Peyer's patch (tissue), 4 donors: ENCODE measurements around the gene PCBD1.

ENCODE experiments used
- POLR2A ChIP-seq, 2 donors: fragments of 450-650 bp; IDR thresholded peaks; one replicate each; pipeline ENCODE4 v1.5.1; 2017; ENCODE audit warnings: antibody characterized with exemption in 2 of 2, mild to moderate bottlenecking in 2 of 2, moderate library complexity in 2 of 2
- TF ChIP-seq, protein P1 (sequence below), 6 experiments: fragments of 450-650 bp in 4 of 6; fragments of 200-600 bp in 2 of 6; sonication (generic) in 1 of 6; IDR thresholded peaks; one replicate each; pipeline ENCODE4 v1.5.1; 2017 to 2019; ENCODE audit warnings: antibody characterized with exemption in 6 of 6, mild to moderate bottlenecking in 3 of 6, moderate library complexity in 1 of 6

DNA sequence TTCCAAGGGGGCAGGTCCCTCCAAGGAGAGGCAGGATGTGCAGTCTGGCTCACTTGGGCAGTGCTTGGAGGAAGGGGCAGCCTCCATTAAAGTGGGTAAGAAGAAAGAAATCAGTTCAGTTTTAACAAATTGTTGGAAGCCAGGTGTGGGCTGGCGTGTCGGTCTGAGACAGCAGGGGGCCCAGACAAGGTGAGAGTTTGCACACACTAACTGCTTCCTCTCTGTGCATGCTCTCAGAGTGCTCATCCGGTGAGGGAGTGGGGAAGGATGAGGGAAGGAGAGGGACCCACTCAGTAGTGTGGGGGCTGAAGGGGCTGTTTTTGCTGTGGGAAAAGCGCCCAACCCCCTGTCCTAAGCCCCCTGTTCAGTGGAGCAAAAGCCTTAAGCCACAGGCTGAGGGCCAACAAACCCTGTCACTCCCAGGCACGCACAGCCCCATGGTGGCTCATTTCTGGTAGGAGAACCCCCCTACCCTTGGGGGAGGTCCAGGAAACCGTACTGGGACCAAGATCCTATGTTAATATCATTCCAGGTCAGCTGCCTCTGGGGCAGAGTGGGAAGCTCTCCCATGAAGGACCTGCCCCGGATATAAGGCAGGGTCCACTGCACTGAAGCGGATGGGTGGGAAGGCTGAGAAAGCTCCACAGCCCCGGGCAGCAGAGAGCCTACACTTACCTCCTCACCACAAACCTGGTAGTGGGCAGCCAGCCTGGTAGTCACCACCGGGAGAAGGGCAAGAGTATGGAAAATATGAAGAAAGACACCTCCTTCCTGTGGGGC lies 5.1 kb upstream of the PCBD1 start:
- TF ChIP-seq POLR2A (IDR thresholded peaks at IDR 0.05) = no peak
- TF ChIP-seq, protein P1, sequence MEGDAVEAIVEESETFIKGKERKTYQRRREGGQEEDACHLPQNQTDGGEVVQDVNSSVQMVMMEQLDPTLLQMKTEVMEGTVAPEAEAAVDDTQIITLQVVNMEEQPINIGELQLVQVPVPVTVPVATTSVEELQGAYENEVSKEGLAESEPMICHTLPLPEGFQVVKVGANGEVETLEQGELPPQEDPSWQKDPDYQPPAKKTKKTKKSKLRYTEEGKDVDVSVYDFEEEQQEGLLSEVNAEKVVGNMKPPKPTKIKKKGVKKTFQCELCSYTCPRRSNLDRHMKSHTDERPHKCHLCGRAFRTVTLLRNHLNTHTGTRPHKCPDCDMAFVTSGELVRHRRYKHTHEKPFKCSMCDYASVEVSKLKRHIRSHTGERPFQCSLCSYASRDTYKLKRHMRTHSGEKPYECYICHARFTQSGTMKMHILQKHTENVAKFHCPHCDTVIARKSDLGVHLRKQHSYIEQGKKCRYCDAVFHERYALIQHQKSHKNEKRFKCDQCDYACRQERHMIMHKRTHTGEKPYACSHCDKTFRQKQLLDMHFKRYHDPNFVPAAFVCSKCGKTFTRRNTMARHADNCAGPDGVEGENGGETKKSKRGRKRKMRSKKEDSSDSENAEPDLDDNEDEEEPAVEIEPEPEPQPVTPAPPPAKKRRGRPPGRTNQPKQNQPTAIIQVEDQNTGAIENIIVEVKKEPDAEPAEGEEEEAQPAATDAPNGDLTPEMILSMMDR (IDR thresholded peaks at IDR 0.05) = no peak
